ENCODE data around the gene TASP1.
"Not testable (repeated sequence)": the region's sequence is repeated elsewhere in the genome, so short reads cannot be mapped to it uniquely, and the experiment has no call there.

The TASP1 gene

GRCh38 chr20:13493143-13493542 lies 145.6 kb downstream of the TASP1 start:
- DNase-seq (ENCODE audit: low spot score) = no peak

DNA sequence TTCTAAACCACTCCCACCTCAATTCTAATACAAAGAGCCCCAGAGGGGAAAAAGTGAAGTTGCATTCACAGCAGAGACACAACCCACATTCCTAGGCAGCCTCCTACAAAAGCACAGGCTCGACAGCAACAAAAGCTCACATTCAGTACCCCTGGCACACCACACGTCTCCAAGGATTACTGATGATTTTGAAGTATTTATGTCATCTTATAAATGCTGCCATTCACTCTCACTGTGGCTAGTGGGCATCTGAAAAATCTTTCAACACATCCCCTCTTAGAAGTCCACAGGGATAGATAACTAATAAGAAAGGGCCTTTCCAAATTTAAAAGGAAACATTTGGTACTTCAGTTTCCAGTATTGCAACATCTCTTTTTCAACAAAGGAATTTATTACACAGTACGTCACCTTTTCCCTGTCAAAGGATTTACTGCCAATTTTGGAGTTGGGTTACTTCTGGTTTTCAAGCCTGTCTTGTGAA lies 146.7 kb downstream of the TASP1 start:
- no peak for DNase-seq (ENCODE audit: low spot score)

DNA sequence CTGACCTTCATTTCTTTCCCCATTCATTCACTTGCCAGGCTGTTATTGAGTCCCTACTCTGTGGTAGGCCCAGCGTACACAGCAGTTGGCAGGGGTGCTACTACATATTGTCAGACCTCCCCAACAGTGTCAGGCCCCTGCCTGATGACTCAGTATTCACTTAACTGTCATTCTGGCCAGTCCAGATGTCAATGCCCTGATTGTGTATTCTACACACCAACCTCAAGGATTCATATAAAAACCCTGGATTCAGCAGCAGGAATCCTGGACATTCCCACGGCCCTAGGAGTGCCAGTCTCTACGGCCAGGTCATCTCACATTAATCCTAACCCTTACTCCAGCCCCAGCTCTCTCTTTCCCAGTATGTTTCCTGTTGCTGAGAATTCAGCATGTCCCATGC lies 151.5 kb downstream of the TASP1 start:
- DNase-seq (ENCODE audit: low spot score) = no peak

GRCh38 chr20:13486694-13487093 lies 152.0 kb downstream of the TASP1 start:
- no peak for DNase-seq (ENCODE audit: low spot score)

- no peak for DNase-seq (ENCODE audit: low spot score)
Observed at GRCh38 chr20:13485576-13485975, 153.2 kb downstream of the TASP1 start.

- not testable (repeated sequence) for DNase-seq (ENCODE audit: low spot score)
Observed at GRCh38 chr20:13485019-13485418, 153.7 kb downstream of the TASP1 start.

DNA sequence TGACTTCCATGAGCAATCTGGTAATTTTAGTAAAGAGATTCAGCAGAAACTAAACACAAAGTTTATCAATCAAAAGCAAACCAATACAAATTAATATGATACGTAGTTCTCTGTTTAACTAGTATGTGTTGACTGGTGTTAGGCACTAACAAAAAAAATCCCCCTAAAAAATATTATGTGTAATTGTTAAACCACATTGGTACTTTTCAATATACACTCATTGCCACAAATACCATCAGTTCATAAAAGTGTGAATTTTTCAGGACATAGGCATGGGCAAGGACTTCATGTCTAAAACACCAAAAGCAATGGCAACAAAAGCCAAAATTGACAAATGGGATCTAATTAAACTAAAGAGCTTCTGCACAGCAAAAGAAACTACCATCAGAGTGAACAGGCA lies 155.3 kb downstream of the TASP1 start:
- DNase-seq (ENCODE audit: low spot score) = not testable (repeated sequence)

GRCh38 chr20:13478366-13478765 lies 160.4 kb downstream of the TASP1 start:
- no peak for DNase-seq (ENCODE audit: low spot score)

- DNase-seq (ENCODE audit: low spot score) = no peak
Observed at GRCh38 chr20:13474467-13474866, 164.3 kb downstream of the TASP1 start.

GRCh38 chr20:13469262-13469661 lies 169.5 kb downstream of the TASP1 start:
- DNase-seq (ENCODE audit: low spot score) = no peak

- DNase-seq (ENCODE audit: low spot score) = no peak
Observed at GRCh38 chr20:13468166-13468565, 170.6 kb downstream of the TASP1 start.

DNA sequence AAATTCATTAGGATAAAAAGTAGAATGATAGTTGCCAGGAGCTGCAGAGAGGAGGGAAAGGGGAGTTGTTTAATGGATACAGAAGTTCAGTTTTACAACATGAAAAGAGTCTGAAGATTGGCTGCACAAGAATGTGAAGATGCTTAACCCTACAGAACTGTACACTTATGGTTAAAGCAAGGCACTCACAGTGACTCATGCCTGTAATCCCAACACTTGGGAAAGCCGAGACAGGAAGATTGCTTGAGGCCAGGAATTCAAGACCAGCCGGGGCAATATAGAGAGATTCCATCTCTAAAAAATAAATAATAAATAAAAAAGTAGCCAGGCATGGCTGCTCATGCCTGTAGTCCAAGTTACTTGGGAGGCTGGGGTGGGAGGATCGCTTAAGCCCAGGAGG lies 174.0 kb downstream of the TASP1 start:
- DNase-seq (ENCODE audit: low spot score) = no peak

GRCh38 chr20:13461849-13462458 lies 176.8 kb downstream of the TASP1 start:
- DNase-seq (ENCODE audit: low spot score) = no peak

- no peak for DNase-seq (ENCODE audit: low spot score)
Observed at GRCh38 chr20:13458860-13459451, 179.8 kb downstream of the TASP1 start.

GRCh38 chr20:13457487-13457886 lies 181.2 kb downstream of the TASP1 start:
- no peak for DNase-seq (ENCODE audit: low spot score)

DNA sequence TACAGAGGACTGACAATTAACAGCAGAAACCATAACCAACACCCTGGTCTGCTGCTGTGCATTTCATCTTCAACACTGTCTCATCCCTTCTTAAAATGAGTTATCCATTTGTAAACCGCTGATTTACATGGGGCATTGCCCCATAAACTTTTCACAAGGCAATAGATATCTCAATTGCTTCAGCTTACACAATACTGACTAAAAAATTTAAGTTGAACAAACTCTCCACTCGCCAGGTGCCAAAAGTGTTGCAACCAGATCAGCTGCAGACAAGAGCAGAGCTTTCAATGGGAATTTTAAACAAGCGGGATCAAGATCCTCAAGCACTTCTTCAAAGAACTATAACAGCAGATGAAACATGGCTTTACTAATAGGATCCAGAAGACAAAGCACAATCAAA lies 183.0 kb downstream of the TASP1 start:
- no peak for DNase-seq (ENCODE audit: low spot score)

- no peak for DNase-seq (ENCODE audit: low spot score)
Observed at GRCh38 chr20:13453367-13453766, 185.4 kb downstream of the TASP1 start.

GRCh38 chr20:13452470-13453124 lies 186.1 kb downstream of the TASP1 start:
- no peak for DNase-seq (ENCODE audit: low spot score)

DNA sequence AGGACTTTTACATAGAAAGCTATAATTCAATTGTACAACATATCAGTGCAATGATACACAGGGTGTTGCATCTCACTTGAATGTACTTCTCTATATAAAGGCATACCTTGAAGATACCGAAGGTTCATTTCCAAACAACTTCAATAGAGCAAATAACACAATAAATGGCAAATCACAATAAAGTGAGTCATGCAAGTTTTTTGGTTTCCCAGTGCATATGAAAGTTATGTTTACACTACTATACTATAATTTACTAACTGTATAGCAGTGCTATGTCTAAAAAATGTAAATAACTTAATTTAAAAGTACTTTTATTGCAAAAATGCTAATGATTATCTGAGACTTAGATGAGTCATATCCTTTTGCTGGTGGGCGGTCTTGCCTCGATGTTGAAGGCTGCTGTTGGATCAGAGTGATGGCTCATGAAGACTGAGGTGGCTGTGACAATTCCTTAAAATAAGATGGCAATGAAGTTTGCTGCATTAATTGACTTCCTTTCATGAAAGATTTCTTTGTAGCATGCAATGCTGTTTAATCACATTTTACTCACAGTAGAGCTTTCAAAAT lies 188.8 kb downstream of the TASP1 start:
- no peak for DNase-seq (ENCODE audit: low spot score)

GRCh38 chr20:13447385-13448180 lies 191.1 kb downstream of the TASP1 start:
- no peak for DNase-seq (ENCODE audit: low spot score)

DNA sequence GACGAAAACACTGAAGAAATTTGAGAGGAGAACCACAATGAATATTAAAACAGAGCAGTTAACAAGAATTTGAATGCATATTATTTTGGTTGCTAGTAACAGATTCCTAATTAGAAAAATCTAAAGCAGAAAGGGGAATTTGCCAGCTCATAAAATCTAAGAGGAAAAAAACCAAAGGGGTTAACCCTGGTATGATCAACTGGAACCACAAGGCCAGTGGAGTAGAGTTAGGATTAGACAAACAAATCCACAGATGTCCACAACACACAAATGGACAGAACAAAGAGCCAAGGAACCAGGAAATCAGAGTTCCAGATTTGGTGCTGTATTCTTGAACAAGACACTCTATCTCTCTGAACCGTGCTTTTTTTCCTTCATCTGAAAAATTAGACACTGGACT lies 195.0 kb downstream of the TASP1 start:
- no peak for DNase-seq (ENCODE audit: low spot score)

DNA sequence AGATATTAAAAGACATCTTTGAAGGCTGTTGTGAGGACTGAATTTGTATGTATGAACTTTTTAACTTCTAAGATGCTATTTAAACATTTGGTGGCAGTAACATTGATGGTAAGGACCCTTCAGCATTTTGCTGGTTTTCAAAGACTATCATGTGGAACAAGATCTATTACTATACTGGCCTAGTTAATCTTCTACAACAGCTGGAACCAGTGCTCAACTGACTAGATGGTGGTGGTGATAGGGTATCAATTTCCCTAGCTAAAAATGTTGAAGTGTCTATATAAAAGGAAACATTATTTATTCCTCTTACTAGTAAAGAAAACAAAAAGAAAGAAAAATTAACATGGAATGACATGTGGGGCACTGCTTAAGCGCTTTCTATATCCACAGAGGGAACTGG lies 195.7 kb downstream of the TASP1 start:
- DNase-seq (ENCODE audit: low spot score) = no peak
